GM21619 (cell line): ENCODE measurements around the gene PIK3C2G.
"Not testable (repeated sequence)": the region's sequence is repeated elsewhere in the genome, so short reads cannot be mapped to it uniquely, and the experiment has no call there.

Experiments used
- ATAC-seq: cut with Tn5 transposase; IDR thresholded peaks from one replicate; pipeline ENCODE4 v1.9.1; 2021; ENCODE audit not compliant: unreplicated experiment

PIK3C2G gene

DNA sequence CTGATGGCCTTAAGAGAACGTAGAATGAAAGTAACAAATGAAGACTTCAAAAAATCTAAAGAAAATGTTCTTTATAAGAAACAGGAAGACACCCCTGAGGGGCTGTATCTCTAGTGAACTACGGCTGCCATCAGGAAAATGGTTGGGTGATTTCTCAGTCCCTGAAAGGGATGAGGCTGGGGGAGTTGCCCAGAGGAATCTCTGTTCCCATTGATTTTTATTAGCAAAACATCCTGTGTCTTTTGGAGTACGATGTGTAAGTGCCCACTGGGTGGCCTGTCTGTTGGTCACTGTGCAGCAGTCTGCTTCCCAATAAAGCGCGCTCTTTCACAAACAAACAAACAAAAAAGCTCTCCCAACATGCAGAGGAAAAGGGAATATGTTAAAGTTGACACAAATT lies 432.7 kb downstream of the PIK3C2G start:
- ATAC-seq, result not testable (repeated sequence)

DNA sequence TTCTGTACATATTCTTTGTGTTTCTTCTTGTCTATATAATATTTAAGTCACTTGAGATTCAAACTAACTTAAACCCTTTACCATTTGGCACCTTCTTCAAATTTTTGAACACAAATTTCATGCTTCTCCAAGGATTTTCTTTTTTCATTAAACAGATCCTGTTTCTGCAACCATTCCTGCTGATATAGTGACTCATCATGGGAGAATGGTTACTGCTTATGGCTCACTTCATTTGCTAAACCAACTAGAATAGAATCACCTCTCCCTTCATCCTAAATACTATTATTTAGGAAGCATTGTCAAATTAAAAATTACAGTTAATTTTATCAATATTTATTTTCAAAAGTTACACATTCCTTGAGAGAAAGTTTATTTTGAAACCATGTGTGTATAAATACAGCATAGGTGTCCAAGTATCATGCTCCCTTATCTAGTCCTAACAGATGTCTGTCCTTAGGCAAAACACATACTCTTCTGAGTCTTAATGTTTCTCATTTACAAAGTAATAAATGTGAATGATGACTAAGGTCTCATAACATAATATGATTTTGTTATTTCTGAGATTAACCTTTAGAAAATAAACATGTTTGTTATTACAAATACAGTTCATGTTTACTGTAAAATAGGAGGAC lies 435.8 kb downstream of the PIK3C2G start:
- no peak for ATAC-seq
